GM21576 (cell line): ENCODE measurements around the gene PROB1.
A peak's percentile ranks its signal among the peaks of the same experiment; 100 is the strongest.
"Not testable (repeated sequence)": the region's sequence is repeated elsewhere in the genome, so short reads cannot be mapped to it uniquely, and the experiment has no call there.

Experiments
- ATAC-seq: cut with Tn5 transposase; IDR thresholded peaks from one replicate; pipeline ENCODE4 v1.9.1; 2021; ENCODE audit warnings: mild to moderate bottlenecking, moderate library complexity; ENCODE audit not compliant: unreplicated experiment

PROB1 gene, protein sequence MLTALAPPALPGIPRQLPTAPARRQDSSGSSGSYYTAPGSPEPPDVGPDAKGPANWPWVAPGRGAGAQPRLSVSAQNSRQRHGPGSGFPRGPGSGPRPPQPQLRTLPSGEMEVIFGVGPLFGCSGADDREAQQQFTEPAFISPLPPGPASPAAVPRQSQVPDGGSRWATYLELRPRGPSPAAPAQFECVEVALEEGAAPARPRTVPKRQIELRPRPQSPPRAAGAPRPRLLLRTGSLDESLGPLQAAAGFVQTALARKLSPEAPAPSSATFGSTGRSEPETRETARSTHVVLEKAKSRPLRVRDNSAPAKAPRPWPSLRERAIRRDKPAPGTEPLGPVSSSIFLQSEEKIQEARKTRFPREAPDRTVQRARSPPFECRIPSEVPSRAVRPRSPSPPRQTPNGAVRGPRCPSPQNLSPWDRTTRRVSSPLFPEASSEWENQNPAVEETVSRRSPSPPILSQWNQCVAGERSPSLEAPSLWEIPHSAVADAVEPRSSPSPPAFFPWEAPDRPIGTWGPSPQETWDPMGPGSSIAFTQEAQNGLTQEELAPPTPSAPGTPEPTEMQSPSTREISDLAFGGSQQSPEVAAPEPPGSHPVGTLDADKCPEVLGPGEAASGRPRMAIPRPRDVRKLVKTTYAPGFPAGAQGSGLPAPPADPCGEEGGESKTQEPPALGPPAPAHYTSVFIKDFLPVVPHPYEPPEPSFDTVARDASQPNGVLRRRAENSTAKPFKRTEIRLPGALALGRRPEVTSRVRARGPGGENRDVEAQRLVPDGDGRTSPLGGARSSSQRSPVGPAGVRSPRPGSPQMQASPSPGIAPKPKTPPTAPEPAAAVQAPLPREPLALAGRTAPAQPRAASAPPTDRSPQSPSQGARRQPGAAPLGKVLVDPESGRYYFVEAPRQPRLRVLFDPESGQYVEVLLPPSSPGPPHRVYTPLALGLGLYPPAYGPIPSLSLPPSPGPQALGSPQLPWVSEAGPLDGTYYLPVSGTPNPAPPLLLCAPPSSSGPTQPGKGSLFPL

DNA sequence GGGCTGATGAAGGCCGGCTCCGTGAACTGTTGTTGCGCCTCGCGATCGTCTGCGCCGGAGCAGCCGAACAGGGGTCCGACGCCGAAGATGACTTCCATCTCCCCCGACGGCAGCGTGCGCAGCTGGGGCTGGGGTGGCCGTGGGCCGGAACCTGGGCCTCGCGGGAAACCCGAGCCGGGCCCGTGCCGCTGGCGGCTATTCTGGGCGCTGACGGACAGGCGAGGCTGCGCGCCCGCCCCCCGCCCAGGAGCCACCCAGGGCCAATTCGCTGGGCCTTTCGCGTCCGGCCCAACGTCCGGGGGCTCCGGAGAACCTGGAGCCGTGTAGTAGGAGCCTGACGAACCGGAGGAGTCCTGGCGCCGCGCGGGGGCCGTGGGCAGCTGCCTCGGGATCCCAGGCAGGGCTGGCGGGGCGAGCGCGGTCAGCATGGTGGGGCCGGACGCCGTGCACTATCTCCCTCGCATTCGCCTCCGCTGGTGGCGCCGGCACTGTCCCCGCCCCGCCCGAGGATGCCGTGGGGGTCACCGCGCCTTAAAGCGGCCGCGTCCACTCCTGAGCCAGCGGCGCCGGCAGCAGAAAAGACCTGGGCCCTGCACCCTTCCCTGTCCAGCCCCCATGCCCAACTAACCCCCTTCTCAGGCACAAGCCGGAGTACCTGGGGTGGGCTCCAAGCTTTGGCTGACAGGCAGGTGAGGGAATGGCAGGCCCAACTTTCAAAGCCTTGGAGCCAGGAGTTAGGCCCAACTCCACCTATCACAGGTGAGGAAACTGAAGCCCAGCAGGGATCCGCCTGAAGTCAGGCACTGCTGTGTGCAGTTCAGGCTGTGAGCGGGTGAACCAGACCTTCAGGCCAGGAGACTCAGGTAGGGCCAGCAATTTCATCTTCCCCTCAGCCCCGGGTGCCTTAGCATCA, at the start of gene PROB1:
Gene PROB1 (minus strand): TSS at position 451 of the 913 bp plus-strand sequence. CDS start 23 bp downstream, at position 428.
- ATAC-seq: no peak

- no peak for ATAC-seq
Measured at GRCh38 chr5:139443831-139444453, 49.0 kb upstream of the PROB1 start.

DNA sequence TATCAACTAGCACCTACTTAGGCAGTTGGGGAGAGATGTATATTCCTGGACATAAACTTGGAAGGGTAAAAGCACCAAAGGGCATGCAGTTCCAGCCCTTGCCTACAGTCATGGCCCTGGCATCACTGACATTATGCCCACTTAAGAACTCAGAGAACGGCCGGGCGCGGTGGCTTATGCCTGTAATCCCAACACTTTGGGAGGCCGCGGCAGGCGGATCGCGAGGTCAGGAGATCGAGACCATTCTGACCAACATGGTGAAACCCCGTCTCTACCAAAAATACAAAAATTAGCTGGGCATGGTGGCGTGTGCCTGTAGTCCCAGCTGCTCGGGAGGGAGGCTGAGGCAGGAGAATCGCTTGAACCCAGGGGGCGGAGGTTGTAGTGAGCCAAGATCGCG, 45.5 kb upstream of the PROB1 start:
- ATAC-seq: not testable (repeated sequence)

- peak; percentile 89 for ATAC-seq
Measured at GRCh38 chr5:139439013-139439903, 44.4 kb upstream of the PROB1 start, which contains the start of gene DNAJC18. TSS of gene DNAJC18 (minus strand) at chr5:139439525. CDS start at chr5:139439445, 80 bp downstream.

DNA sequence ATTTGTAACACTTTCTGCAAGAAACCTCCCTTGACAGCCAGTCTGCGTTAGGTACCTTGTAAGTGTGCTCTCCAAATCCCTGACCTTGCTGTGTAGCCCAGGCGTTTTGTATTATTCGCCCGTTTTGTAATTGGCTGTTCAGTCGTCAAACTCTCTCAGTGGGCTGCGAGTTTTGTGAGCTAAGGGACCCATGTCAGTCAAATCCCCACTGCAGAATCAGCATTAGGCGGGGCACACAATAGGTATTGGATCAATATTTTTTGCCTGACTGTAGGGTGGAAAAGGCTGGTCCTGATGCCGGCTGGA, 43.8 kb upstream of the PROB1 start:
- ATAC-seq: no peak

- ATAC-seq: no peak
Measured at GRCh38 chr5:139435676-139436075, 40.8 kb upstream of the PROB1 start.

DNA sequence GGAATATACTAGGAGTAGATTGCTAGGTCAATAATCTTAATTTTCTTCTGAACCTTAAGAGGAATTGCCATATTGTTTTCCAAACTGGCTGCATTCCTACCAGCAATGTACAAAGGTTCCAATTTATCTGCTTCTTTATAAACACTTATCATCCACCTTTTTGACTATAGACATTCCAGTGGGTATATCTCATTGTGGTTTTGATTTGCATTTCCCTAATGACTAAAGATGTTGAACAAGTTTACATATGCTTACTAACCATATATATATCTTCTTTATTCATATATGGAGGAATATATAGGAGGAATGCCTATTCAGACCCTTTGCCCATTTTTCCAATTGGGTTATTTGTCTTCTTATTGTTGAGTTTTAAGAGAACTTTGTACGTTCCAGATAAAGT, 36.8 kb upstream of the PROB1 start:
- ATAC-seq: no peak

DNA sequence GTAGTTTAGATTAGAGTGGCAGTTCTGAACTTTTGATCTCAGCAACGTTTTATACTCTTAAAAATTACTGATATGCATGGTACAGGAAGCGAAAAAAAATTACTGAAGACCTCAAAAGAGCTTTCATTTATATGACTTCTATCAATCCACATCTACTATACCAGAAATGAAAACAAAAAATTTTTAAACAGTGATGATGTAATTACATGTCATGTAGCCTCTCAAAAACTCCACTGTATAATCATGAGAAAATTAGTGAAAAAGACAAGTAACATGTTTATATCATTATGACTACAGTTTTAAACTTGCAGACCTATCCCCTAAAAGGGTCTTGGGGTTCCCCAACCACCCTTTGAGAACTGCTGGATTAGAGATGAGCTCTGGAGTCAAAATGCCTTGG, 35.1 kb upstream of the PROB1 start:
- no peak for ATAC-seq

DNA sequence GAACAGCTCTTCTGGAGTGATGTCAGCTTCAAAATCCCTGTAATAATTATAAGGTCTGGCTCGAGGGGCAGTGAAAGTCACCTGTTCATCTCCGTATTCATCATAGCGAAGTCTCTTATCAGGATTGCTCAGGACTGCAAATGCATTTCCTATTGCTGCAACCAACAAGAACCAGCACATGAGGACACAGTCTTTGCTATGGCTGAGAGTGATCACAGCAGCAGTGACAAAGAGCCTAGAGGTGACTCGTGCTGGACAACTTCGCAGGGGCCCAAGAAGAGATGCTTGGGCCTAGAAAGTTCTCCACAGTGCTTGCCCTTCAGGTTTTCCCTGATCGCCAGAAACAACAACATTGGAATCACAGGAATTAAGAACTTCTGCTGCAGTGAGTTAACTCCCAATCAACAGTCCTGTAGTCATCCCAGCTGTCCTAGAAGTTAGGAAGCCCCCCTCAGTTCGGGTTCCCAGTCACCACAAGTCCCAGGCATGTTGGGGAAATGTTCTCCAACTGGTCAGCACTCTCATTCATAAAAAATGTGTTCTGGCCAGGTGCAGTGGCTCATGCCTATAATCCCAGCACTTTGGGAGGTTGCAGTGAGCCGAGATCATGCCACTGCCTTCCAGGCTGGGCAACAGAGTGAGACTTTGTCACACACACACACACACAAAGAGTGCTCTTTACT, 31.4 kb upstream of the PROB1 start:
- no peak for ATAC-seq

DNA sequence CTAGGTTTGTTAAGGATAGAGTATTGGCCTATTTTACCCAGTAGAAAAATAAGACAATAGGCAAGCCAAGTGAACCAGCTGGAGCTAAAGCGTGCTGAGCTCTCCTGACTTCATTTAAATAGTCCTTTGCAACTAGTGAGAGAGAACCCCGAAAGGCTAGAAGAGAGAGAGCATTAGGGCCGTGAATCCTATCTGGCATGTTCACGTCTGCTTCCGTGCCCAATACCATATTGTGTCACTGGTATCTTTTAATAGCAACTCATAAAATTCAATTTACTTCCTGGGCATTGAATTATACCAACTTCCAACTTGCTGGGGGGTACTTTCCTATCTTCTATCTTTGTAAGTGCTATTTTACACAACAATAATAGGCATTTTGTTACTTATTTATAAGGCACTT, 30.6 kb upstream of the PROB1 start:
- ATAC-seq: no peak

DNA sequence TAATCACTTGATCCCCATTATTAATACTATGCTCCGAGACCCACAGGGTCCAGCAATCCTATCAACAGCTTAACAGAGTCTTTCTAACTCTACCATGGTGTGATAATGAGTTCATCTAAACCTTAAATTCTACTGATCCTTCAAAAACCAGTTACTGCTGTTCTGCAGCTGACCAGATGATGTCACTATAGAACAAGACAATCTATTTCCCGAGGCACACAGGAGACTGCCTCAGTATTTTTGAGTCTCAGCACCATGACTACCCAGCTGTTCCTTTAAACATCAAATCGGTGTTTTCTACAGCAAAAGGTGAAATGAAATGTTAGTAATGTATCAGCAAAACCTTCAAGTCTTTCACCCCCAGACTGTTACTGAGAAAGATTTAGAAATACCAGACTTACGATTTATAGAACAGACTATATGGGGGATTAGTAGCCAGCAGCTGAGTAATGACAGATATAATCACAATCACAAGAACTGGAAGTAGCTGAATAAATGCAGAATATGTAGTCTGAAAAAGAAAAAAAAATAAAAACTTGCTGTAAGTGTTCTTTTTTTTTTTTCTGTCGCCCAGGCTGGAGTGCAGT, 27.5 kb upstream of the PROB1 start:
- ATAC-seq: no peak

GRCh38 chr5:139419226-139420192, 24.6 kb upstream of the PROB1 start:
- no peak for ATAC-seq

- ATAC-seq: no peak
Measured at GRCh38 chr5:139418793-139419192, 23.9 kb upstream of the PROB1 start.

- no peak for ATAC-seq
Measured at GRCh38 chr5:139417214-139417613, 22.3 kb upstream of the PROB1 start.

GRCh38 chr5:139416651-139417050, 21.7 kb upstream of the PROB1 start:
- ATAC-seq: no peak

DNA sequence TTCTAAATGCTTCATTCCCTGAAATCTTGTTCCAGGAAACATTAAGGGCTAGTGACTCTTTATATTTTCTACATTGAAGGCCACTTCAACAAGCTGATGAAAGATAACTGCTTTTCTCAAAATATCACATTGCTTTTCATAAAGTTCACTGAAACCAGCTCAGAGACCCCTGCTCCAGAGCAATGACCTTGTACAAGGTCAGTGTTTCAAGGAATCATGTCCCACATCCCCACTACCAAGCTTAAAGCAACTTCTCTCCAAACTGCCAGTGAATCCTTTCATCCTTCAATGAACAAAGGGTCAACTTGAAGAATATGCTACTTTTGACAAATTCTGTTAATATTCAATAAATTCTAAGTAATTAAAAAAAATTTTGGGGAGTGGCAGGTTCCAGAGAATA, 21.0 kb upstream of the PROB1 start:
- ATAC-seq: no peak

DNA sequence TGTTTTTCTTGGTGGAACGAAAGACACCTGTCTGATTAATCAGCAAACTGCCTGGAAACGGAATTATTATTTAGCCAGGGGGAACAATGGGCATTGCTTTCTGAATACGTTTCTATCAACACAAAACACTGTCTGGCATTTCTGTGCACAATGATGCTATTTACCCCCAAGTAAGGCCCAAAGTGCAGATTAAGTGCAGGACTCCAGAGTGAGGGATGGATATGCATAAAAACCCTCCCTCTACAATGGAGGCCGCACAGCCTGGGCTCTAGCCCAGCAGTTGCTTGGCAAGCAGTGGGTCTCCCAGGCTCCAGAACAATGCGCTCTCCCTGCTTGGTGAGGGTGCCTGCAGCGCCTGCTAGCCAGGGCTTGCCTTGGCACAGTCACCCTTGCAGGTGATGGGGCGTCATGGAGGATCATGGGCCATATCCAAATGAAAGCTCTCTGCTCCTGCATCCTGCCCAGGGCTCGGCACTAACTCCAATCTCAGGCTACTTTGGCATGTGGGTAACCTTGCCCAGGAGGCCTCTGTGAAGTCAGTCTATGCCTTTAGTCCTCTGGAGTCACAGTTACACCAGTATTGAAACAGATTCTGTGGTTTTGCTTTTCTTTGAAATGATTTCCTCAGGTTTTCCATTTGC, 20.4 kb upstream of the PROB1 start:
- ATAC-seq: no peak
